IPS-15b (cell line): Measurements from ENCODE around the gene MYMX.

Experiments used
- H3K27me3 ChIP-seq: one replicate; pipeline ENCODE4 v1.6.1; 2013; ENCODE audit warnings: low read length; ENCODE audit not compliant: control insufficient read depth, insufficient read depth
- H3K36me3 ChIP-seq: one replicate; pipeline ENCODE4 v1.6.1; 2013; ENCODE audit warnings: low read length; ENCODE audit not compliant: control insufficient read depth, insufficient read depth
- H3K4me1 ChIP-seq: one replicate; pipeline ENCODE4 v1.6.1; 2013; ENCODE audit warnings: mild to moderate bottlenecking, low read length; ENCODE audit not compliant: control insufficient read depth, insufficient read depth
- H3K4me3 ChIP-seq: one replicate; pipeline ENCODE4 v1.5.1; 2013; ENCODE audit warnings: low read depth, low read length
- H3K9ac ChIP-seq: one replicate; pipeline ENCODE4 v1.6.1; 2013; ENCODE audit warnings: low read depth, mild to moderate bottlenecking, low read length
- H3K9me3 ChIP-seq: one replicate; pipeline ENCODE4 v1.6.1; 2013; ENCODE audit warnings: mild to moderate bottlenecking, low read length; ENCODE audit not compliant: control insufficient read depth, insufficient read depth

MYMX gene

GRCh38 chr6:44258921-44259320 lies 42.2 kb downstream of the MYMX start:
- Histone ChIP-seq H3K27me3 (no peaks in the 10 kb centered on the region), H3K9ac (no peak overlapping the region), H3K4me1 (peaks cover 9% of the 10 kb centered on the region), H3K9me3 (no peaks in the 10 kb centered on the region), H3K4me3 (no peak overlapping the region), H3K36me3 (peaks cover 22% of the 10 kb centered on the region)

GRCh38 chr6:44260011-44260410 lies 43.3 kb downstream of the MYMX start:
- Histone ChIP-seq H3K4me3 (no peak overlapping the region), H3K4me1 (peaks cover 15% of the 10 kb centered on the region), H3K9me3 (no peaks in the 10 kb centered on the region), H3K36me3 (peaks cover 19% of the 10 kb centered on the region), H3K27me3 (peaks cover 3% of the 10 kb centered on the region), H3K9ac (no peak overlapping the region)

GRCh38 chr6:44260451-44261297 lies 43.9 kb downstream of the MYMX start:
- Histone ChIP-seq H3K4me3 (no peak overlapping the region), H3K4me1 (peaks cover 15% of the 10 kb centered on the region), H3K27me3 (peaks cover 3% of the 10 kb centered on the region), H3K36me3 (peaks cover 19% of the 10 kb centered on the region), H3K9ac (no peak overlapping the region), H3K9me3 (no peaks in the 10 kb centered on the region)

- no peak overlapping the region for H3K9ac ChIP-seq
- H3K36me3 ChIP-seq: peaks cover 19% of the 10 kb centered on the region
- H3K9me3 ChIP-seq: no peaks in the 10 kb centered on the region
- peaks cover 8% of the 10 kb centered on the region for H3K27me3 ChIP-seq
- H3K4me1 ChIP-seq: peaks cover 15% of the 10 kb centered on the region
- H3K4me3 ChIP-seq: no peak overlapping the region
Measured at GRCh38 chr6:44261581-44261980, 44.9 kb downstream of the MYMX start.

- peak overlapping the region; percentile 82 for H3K4me3 ChIP-seq
- H3K9me3 ChIP-seq: no peaks in the 10 kb centered on the region
- H3K4me1 ChIP-seq: peaks cover 15% of the 10 kb centered on the region
- no peak overlapping the region for H3K9ac ChIP-seq
- H3K27me3 ChIP-seq: peaks cover 9% of the 10 kb centered on the region
- peaks cover 19% of the 10 kb centered on the region for H3K36me3 ChIP-seq
Measured at GRCh38 chr6:44262467-44263353, 46.0 kb downstream of the MYMX start.

GRCh38 chr6:44263354-44264100 lies 46.8 kb downstream of the MYMX start:
- Histone ChIP-seq H3K4me1 (peaks cover 19% of the 10 kb centered on the region), H3K9me3 (no peaks in the 10 kb centered on the region), H3K4me3 (peak overlapping the region; percentile 82), H3K9ac (no peak overlapping the region), H3K36me3 (peaks cover 19% of the 10 kb centered on the region), H3K27me3 (peaks cover 9% of the 10 kb centered on the region)

- H3K4me3 ChIP-seq: peak overlapping the region; percentile 82
- no peaks in the 10 kb centered on the region for H3K9me3 ChIP-seq
- H3K9ac ChIP-seq: peak overlapping the region; percentile 47
- peaks cover 14% of the 10 kb centered on the region for H3K27me3 ChIP-seq
- H3K4me1 ChIP-seq: peaks cover 27% of the 10 kb centered on the region
- H3K36me3 ChIP-seq: peaks cover 14% of the 10 kb centered on the region
Measured at GRCh38 chr6:44264154-44265006, 47.7 kb downstream of the MYMX start.

GRCh38 chr6:44265007-44265721 lies 48.4 kb downstream of the MYMX start, which contains the start of gene NFKBIE:
Gene NFKBIE, minus strand, starts transcription at chr6:44265551. Its CDS starts 205 bp downstream, at chr6:44265346.
- Histone ChIP-seq H3K4me1 (peaks cover 30% of the 10 kb centered on the region), H3K4me3 (peak within 1 kb of the TSS; percentile 82), H3K9ac (peak within 1 kb of the TSS; percentile 47), H3K36me3 (peaks cover 9% of the 10 kb centered on the region), H3K27me3 (peaks cover 22% of the 10 kb centered on the region), H3K9me3 (no peaks in the 10 kb centered on the region)

GRCh38 chr6:44265722-44266233 lies 49.1 kb downstream of the MYMX start:
- H3K9me3 ChIP-seq: no peaks in the 10 kb centered on the region
- peaks cover 30% of the 10 kb centered on the region for H3K4me1 ChIP-seq
- H3K9ac ChIP-seq: peak overlapping the region; percentile 12
- peaks cover 8% of the 10 kb centered on the region for H3K36me3 ChIP-seq
- H3K4me3 ChIP-seq: no peak overlapping the region
- H3K27me3 ChIP-seq: peaks cover 22% of the 10 kb centered on the region

- H3K9ac ChIP-seq: no peak overlapping the region
- peaks cover 31% of the 10 kb centered on the region for H3K4me1 ChIP-seq
- no peak overlapping the region for H3K4me3 ChIP-seq
- H3K27me3 ChIP-seq: peaks cover 22% of the 10 kb centered on the region
- peaks cover 8% of the 10 kb centered on the region for H3K36me3 ChIP-seq
- no peaks in the 10 kb centered on the region for H3K9me3 ChIP-seq
Measured at GRCh38 chr6:44266347-44266746, 49.6 kb downstream of the MYMX start.
